ENCODE results near the gene PTS. TPM values are rescaled to one million over a fixed set of nuclear protein-coding genes. Genes with fewer than 3 reads are reported as not detected.

Gene PTS
- total RNA-seq, 1 donor from 2014 or later, result 64.6 TPM

GRCh38 chr11:112253605-112254242 is 27.5 kb downstream of the PTS start:
- Histone ChIP-seq H2AFZ (ENCODE audit: low read depth, low read length) (no peak overlapping the region), H3K36me3 (ENCODE audit: insufficient read depth, low read length) (no peaks in the 10 kb centered on the region), H3K4me1 (ENCODE audit: insufficient read depth, low read length) (peaks cover 9% of the 10 kb centered on the region), H4K20me1 (ENCODE audit: insufficient read depth, low read length) (no peaks in the 10 kb centered on the region), H3K4me2 (ENCODE audit: low read length) (no peak overlapping the region), H3K79me2 (ENCODE audit: insufficient read depth, low read length) (no peaks in the 10 kb centered on the region), H3K27ac (ENCODE audit: low read depth, low read length) (no peak overlapping the region), H3K9ac (ENCODE audit: low read length) (no peak overlapping the region), H3K9me3 (ENCODE audit: insufficient read depth, low read depth, low read length) (no peaks in the 10 kb centered on the region), H3K27me3 (ENCODE audit: insufficient read depth, low read length) (no peaks in the 10 kb centered on the region), H3K4me3 (ENCODE audit: insufficient read depth, low read depth, low read length) (no peak overlapping the region)
- Mint-ChIP-seq H3K27ac (ENCODE audit: unreplicated experiment) (no peak overlapping the region), H3K27me3 (ENCODE audit: low read depth, unreplicated experiment) (no peaks in the 10 kb centered on the region), H3K4me1 (ENCODE audit: low read depth, unreplicated experiment) (peaks cover 13% of the 10 kb centered on the region), H3K36me3 (ENCODE audit: low read depth, unreplicated experiment) (no peaks in the 10 kb centered on the region), H3K9me3 (ENCODE audit: unreplicated experiment) (no peaks in the 10 kb centered on the region), H3K4me3 (ENCODE audit: unreplicated experiment) (no peak overlapping the region)
- FAIRE-seq (no peak), DNase-seq (ENCODE audit: low read depth) (no peak)
- TF ChIP-seq, protein P1, sequence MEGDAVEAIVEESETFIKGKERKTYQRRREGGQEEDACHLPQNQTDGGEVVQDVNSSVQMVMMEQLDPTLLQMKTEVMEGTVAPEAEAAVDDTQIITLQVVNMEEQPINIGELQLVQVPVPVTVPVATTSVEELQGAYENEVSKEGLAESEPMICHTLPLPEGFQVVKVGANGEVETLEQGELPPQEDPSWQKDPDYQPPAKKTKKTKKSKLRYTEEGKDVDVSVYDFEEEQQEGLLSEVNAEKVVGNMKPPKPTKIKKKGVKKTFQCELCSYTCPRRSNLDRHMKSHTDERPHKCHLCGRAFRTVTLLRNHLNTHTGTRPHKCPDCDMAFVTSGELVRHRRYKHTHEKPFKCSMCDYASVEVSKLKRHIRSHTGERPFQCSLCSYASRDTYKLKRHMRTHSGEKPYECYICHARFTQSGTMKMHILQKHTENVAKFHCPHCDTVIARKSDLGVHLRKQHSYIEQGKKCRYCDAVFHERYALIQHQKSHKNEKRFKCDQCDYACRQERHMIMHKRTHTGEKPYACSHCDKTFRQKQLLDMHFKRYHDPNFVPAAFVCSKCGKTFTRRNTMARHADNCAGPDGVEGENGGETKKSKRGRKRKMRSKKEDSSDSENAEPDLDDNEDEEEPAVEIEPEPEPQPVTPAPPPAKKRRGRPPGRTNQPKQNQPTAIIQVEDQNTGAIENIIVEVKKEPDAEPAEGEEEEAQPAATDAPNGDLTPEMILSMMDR (IDR thresholded peaks at IDR 0.05; ENCODE audit: insufficient read depth, low read depth, low read length), result no peak
- TF ChIP-seq EZH2 (IDR thresholded peaks at IDR 0.05; ENCODE audit: insufficient read depth, low read length), result no peak

DNA sequence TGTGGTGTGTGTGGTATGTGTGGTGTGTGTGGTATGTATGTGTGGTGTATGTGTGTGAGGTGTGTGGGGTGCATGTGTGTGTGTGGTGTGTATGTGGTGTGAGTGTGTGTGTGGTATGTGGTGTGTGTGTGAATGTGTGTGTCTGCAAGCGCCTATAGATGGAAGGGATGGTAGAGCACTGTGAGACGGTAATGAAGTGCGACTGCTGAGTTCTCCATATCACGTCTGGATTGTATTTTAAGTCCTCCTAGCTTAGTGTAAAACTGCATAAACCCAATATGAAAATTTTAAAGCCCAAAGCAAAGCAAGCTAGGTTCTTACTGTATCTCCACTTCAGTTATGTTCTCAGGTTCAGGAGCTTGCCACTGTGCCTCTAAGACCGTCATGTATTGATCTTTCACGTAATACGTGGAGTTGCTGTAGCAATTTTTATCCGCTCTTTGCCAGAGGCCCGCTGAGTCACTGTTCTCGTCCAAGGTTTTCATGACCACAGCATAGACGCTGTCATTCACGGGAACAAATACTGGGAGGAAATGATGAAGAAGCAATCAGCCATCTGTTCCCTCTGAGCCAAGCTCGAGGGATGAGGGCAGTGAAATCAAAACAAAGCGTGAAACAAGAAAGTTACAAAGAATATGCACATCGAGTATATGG is 29.0 kb downstream of the PTS start:
- Mint-ChIP-seq H3K4me3 (ENCODE audit: unreplicated experiment) (no peak overlapping the region), H3K27me3 (ENCODE audit: low read depth, unreplicated experiment) (no peaks in the 10 kb centered on the region), H3K4me1 (ENCODE audit: low read depth, unreplicated experiment) (peaks cover 5% of the 10 kb centered on the region), H3K36me3 (ENCODE audit: low read depth, unreplicated experiment) (peaks cover 3% of the 10 kb centered on the region), H3K9me3 (ENCODE audit: unreplicated experiment) (no peaks in the 10 kb centered on the region), H3K27ac (ENCODE audit: unreplicated experiment) (no peak overlapping the region)
- DNase-seq (ENCODE audit: low read depth) (peak; percentile 92), FAIRE-seq (peak; percentile 56)
- H3K27me3 ChIP-seq (ENCODE audit: insufficient read depth, low read length), result no peaks in the 10 kb centered on the region
- no peak for TF ChIP-seq EZH2 (IDR thresholded peaks at IDR 0.05; ENCODE audit: insufficient read depth, low read length)
- TF ChIP-seq, protein P1 (IDR thresholded peaks at IDR 0.05; ENCODE audit: insufficient read depth, low read depth, low read length), result no peak
- H3K36me3 ChIP-seq (ENCODE audit: insufficient read depth, low read length), result no peaks in the 10 kb centered on the region
- no peaks in the 10 kb centered on the region for H3K79me2 ChIP-seq (ENCODE audit: insufficient read depth, low read length)
- H3K9ac ChIP-seq (ENCODE audit: low read length), result peak overlapping the region; percentile 30
- H4K20me1 ChIP-seq (ENCODE audit: insufficient read depth, low read length), result no peaks in the 10 kb centered on the region
- peaks cover 9% of the 10 kb centered on the region for H3K4me1 ChIP-seq (ENCODE audit: insufficient read depth, low read length)
- H3K27ac ChIP-seq (ENCODE audit: low read depth, low read length), result peak overlapping the region; percentile 54
- H2AFZ ChIP-seq (ENCODE audit: low read depth, low read length), result peak overlapping the region; percentile 68
- no peaks in the 10 kb centered on the region for H3K9me3 ChIP-seq (ENCODE audit: insufficient read depth, low read depth, low read length)
- peak overlapping the region; percentile 34 for H3K4me3 ChIP-seq (ENCODE audit: insufficient read depth, low read depth, low read length)
- peak overlapping the region; percentile 78 for H3K4me2 ChIP-seq (ENCODE audit: low read length)

DNA sequence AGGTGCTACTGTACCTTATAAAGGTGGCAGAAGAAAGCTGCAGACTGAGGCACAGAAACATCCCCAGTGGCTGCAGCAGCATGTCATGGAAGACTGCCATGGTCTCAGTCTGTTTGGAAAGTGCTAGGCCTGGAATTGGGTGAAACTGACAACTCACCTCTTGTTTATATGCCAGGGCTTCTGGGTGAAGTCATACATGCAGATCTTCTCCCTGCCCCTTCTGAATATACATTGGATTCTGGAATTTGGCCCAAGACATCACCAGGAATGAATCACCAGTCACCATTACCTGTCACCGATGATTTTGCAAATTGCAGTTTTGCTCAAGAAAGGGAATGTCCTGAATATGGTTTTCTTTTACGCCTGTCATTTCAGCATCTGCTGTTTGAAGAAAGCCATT is 34.3 kb downstream of the PTS start, which contains the start of gene PLET1:
PLET1 (minus strand) TSS at position 371 of the 400 bp plus-strand sequence; CDS start at position 100, 271 bp downstream.
- peaks cover 6% of the 10 kb centered on the region for H3K36me3 Mint-ChIP-seq (ENCODE audit: low read depth, unreplicated experiment)
- H3K27ac Mint-ChIP-seq (ENCODE audit: unreplicated experiment), result no peak within 1 kb of the TSS
- H3K9me3 Mint-ChIP-seq (ENCODE audit: unreplicated experiment), result no peaks in the 10 kb centered on the region
- H3K4me3 ChIP-seq (ENCODE audit: insufficient read depth, low read depth, low read length), result no peak within 1 kb of the TSS
- peaks cover 2% of the 10 kb centered on the region for H3K4me1 Mint-ChIP-seq (ENCODE audit: low read depth, unreplicated experiment)
- H4K20me1 ChIP-seq (ENCODE audit: insufficient read depth, low read length), result no peaks in the 10 kb centered on the region
- H3K4me3 Mint-ChIP-seq (ENCODE audit: unreplicated experiment), result no peak within 1 kb of the TSS
- no peaks in the 10 kb centered on the region for H3K36me3 ChIP-seq (ENCODE audit: insufficient read depth, low read length)
- no peak for FAIRE-seq
- H2AFZ ChIP-seq (ENCODE audit: low read depth, low read length), result no peak within 1 kb of the TSS
- H3K27me3 ChIP-seq (ENCODE audit: insufficient read depth, low read length), result no peaks in the 10 kb centered on the region
- H3K4me1 ChIP-seq (ENCODE audit: insufficient read depth, low read length), result peaks cover 2% of the 10 kb centered on the region
- no peak for TF ChIP-seq EZH2 (IDR thresholded peaks at IDR 0.05; ENCODE audit: insufficient read depth, low read length)
- TF ChIP-seq, protein P1 (IDR thresholded peaks at IDR 0.05; ENCODE audit: insufficient read depth, low read depth, low read length), result no peak
- no peak within 1 kb of the TSS for H3K27ac ChIP-seq (ENCODE audit: low read depth, low read length)
- no peaks in the 10 kb centered on the region for H3K79me2 ChIP-seq (ENCODE audit: insufficient read depth, low read length)
- no peak within 1 kb of the TSS for H3K9ac ChIP-seq (ENCODE audit: low read length)
- no peaks in the 10 kb centered on the region for H3K27me3 Mint-ChIP-seq (ENCODE audit: low read depth, unreplicated experiment)
- H3K4me2 ChIP-seq (ENCODE audit: low read length), result no peak within 1 kb of the TSS
- no peaks in the 10 kb centered on the region for H3K9me3 ChIP-seq (ENCODE audit: insufficient read depth, low read depth, low read length)
- DNase-seq (ENCODE audit: low read depth), result no peak
